ENCODE measurements around the gene LTC4S. TPM values are rescaled to one million over a fixed set of nuclear protein-coding genes. Genes with fewer than 3 reads are reported as not detected.
"Not testable (repeated sequence)": the region's sequence is repeated elsewhere in the genome, so short reads cannot be mapped to it uniquely, and the experiment has no call there.

LTC4S gene
- total RNA-seq, 4 donors from 2014 or later, result 4.6 to 6.9 (median 4.7) TPM; not detected in 1

- Histone ChIP-seq H3K27ac (no peak overlapping the region), H3K36me3 (peaks cover 1 to 59% (median 5%) of the 10 kb centered on the region in 3 donors), H3K4me3 (no peak overlapping the region), H3K9me3 (no peaks in the 10 kb centered on the region), H3K4me1 (no peaks in the 10 kb centered on the region), H3K27me3 (no peaks in the 10 kb centered on the region)
- TF ChIP-seq POLR2A (IDR thresholded peaks at IDR 0.05), result no peak
- no peak for TF ChIP-seq CTCF (IDR thresholded peaks at IDR 0.05)
- DNase-seq, result no peak
- intact Hi-C loops (cut with DNase I), result no loop called here
- 57 to 78% methylated on average over 7 of the region's 7 CpGs for WGBS, 2 donors
These were observed 13.4 kb upstream of the LTC4S start for GRCh38 chr5:179780362-179780761.

DNA sequence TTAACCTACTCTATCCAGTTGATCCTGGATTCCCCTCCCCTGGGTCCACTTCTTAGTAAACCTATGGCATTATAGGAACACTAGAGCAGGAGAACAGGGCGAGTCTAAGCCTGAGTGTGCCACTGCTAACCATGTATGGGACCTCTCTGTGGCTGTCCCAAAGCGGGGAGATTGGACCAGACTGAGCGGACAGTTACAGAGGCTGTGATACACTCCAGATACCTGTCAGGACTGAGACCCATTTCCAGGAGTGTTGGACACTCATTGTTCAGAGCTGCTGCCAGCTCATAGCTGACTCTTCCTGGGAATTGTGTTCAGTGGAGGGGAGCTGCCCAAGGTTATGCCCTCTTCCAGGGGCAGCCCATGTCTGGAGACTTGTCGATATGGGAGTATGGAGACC is 11.9 kb upstream of the LTC4S start:
- DNase-seq, result no peak
- no peaks in the 10 kb centered on the region for H3K4me1 ChIP-seq
- H3K36me3 ChIP-seq, result peaks cover 0 to 45% (median 0%) of the 10 kb centered on the region in 3 donors
- H3K27me3 ChIP-seq, result no peaks in the 10 kb centered on the region
- no peak overlapping the region for H3K27ac ChIP-seq
- 94% methylated on average over 2 of the region's 4 CpGs; no CpG with 5 or more reads in 1 of the 2 donors for WGBS, 2 donors
- H3K9me3 ChIP-seq, result no peaks in the 10 kb centered on the region
- TF ChIP-seq CTCF (IDR thresholded peaks at IDR 0.05) (no peak), POLR2A (IDR thresholded peaks at IDR 0.05) (no peak)
- intact Hi-C loops (cut with DNase I), result no loop called here
- no peak overlapping the region for H3K4me3 ChIP-seq

GRCh38 chr5:179783128-179783527 is 10.7 kb upstream of the LTC4S start:
- Histone ChIP-seq H3K36me3 (peaks cover 0 to 32% (median 0%) of the 10 kb centered on the region in 3 donors), H3K4me1 (no peaks in the 10 kb centered on the region), H3K9me3 (no peaks in the 10 kb centered on the region), H3K4me3 (no peak overlapping the region), H3K27me3 (no peaks in the 10 kb centered on the region), H3K27ac (no peak overlapping the region)
- no peak for TF ChIP-seq CTCF (IDR thresholded peaks at IDR 0.05)
- no peak for TF ChIP-seq POLR2A (IDR thresholded peaks at IDR 0.05)
- no peak for DNase-seq
- WGBS, 2 donors, result 91 to 92% methylated on average over 7 to 9 of the region's 9 CpGs
- intact Hi-C loops (cut with DNase I), result no loop called here

DNA sequence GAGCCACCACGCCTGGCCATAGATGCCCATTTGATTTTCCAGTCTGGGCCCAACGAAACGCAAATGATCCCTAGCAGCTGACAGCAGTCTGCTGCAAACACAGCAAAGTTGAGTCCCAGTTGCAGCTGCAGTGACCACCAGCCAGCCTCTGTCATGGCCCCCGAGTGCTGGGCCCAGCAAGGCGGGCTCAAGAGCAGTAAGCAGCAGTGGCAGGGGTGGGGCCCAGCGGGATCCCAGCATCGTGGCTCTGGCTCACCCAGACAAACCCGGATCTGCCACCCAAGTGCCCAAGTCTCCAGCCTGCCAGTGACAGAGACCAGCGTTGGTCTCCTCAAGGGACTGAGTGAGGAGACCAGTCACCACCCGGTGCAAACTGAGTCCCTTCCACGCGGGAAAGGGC is 6.9 kb upstream of the LTC4S start:
- intact Hi-C loops (cut with DNase I), result no loop called here
- WGBS, 2 donors, result 70 to 80% methylated on average over 5 to 7 of the region's 12 CpGs
- DNase-seq, result no peak
- H3K27ac ChIP-seq, result no peak overlapping the region
- no peaks in the 10 kb centered on the region for H3K9me3 ChIP-seq
- H3K4me1 ChIP-seq, result peaks cover 0 to 6% (median 0%) of the 10 kb centered on the region in 3 donors
- H3K36me3 ChIP-seq, result no peaks in the 10 kb centered on the region
- TF ChIP-seq POLR2A (IDR thresholded peaks at IDR 0.05) (no peak), CTCF (IDR thresholded peaks at IDR 0.05) (no peak)
- H3K4me3 ChIP-seq, result no peak overlapping the region
- H3K27me3 ChIP-seq, result no peaks in the 10 kb centered on the region

DNA sequence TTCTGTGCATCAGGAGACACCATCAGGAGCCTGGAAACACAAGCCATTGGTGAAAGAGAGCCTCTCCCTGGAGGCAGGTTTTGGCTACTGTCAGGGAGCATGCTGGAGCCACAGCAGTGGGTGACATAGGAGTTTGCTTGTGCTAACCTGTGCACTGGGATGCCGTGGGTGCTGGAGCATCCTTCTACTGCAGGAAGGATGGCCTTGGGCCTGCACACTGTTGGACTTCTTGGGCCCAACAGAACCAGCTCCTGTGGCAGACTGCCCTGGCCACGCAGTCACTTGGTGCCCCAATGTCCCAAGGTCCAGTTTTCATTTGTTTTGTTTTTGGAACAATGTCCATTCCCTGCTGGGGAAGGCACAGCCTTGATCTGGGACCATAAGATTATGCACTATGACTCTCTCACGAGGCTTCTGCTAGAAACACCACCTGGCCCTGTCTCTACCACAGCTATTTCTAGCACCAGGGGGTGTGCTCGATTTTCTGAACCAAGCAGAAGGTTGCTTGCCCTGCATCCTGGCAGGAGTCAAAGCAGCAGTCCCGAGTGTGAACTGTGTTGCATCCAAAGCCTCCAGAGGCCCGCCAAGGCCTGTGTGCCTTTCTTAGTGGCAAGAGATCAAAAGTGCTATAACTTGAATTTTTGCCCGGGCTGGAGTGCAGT is 5.5 kb upstream of the LTC4S start:
- Histone ChIP-seq H3K27me3 (no peaks in the 10 kb centered on the region), H3K4me3 (no peak overlapping the region), H3K27ac (no peak overlapping the region), H3K4me1 (peaks cover 7 to 21% (median 11%) of the 10 kb centered on the region in 3 donors), H3K36me3 (no peaks in the 10 kb centered on the region), H3K9me3 (no peaks in the 10 kb centered on the region)
- intact Hi-C loops (cut with DNase I), result no loop called here
- TF ChIP-seq POLR2A (IDR thresholded peaks at IDR 0.05), result no peak
- no peak for TF ChIP-seq CTCF (IDR thresholded peaks at IDR 0.05)
- WGBS, 2 donors, result 75 to 80% methylated on average over 3 to 7 of the region's 7 CpGs
- no peak for DNase-seq

GRCh38 chr5:179789278-179789677 is 4.5 kb upstream of the LTC4S start:
- H3K4me3 ChIP-seq; H3K9me3 ChIP-seq; intact Hi-C loops (cut with DNase I); DNase-seq; H3K36me3 ChIP-seq; H3K27ac ChIP-seq; H3K27me3 ChIP-seq: not testable (repeated sequence)
- H3K4me1 ChIP-seq, result peaks cover 17 to 30% (median 21%) of the 10 kb centered on the region in 3 donors
- WGBS, 2 donors, result 93 to 99% methylated on average over 6 to 9 of the region's 9 CpGs

All from esophagus squamous epithelium (tissue), 5 donors.